H9 (cell line): ENCODE data around the gene TTC7B. TPM values are rescaled to one million over a fixed set of nuclear protein-coding genes. Genes with fewer than 3 reads are reported as not detected.
"Not testable (repeated sequence)": the region's sequence is repeated elsewhere in the genome, so short reads cannot be mapped to it uniquely, and the experiment has no call there.

ENCODE experiments used
- DNase-seq: peaks from one replicate; pipeline ENCODE4 v3.0.0-alpha.2; 2017
- H2AFZ ChIP-seq: one replicate; pipeline ENCODE4 v1.6.1; 2013; ENCODE audit warnings: mild to moderate bottlenecking, low read length, control low read depth, moderate library complexity
- H2AK5ac ChIP-seq: 2 replicates; pipeline ENCODE4 v1.6.1; 2013; ENCODE audit warnings: low read length, control low read depth, mixed read lengths; ENCODE audit not compliant: insufficient read length
- H2BK120ac ChIP-seq: one replicate; pipeline ENCODE4 v1.6.1; 2013; ENCODE audit warnings: low read depth, mild to moderate bottlenecking, low read length, control low read depth, inconsistent platforms; ENCODE audit not compliant: poor library complexity, severe bottlenecking
- H2BK12ac ChIP-seq: 2 replicates; pipeline ENCODE4 v1.6.1; 2013; ENCODE audit warnings: low read length, control low read depth, mixed read lengths, low read depth; ENCODE audit not compliant: insufficient read length
- H2BK15ac ChIP-seq: 2 replicates; pipeline ENCODE4 v1.6.1; 2013; ENCODE audit warnings: low read depth, low read length, control low read depth
- H2BK20ac ChIP-seq: one replicate; pipeline ENCODE4 v1.6.1; 2013; ENCODE audit warnings: low read depth, mild to moderate bottlenecking, low read length, control low read depth, inconsistent platforms; ENCODE audit not compliant: poor library complexity, severe bottlenecking
- H2BK5ac ChIP-seq: 2 replicates; pipeline ENCODE4 v1.6.1; 2013; ENCODE audit warnings: low read length, control low read depth, mixed read lengths; ENCODE audit not compliant: insufficient read length
- H3K14ac ChIP-seq: 2 replicates; pipeline ENCODE4 v1.6.1; 2013; ENCODE audit warnings: low read length, control low read depth; ENCODE audit not compliant: insufficient read depth
- H3K18ac ChIP-seq: 2 replicates; pipeline ENCODE4 v1.6.1; 2013; ENCODE audit warnings: low read depth, mild to moderate bottlenecking, mixed read lengths, low read length, control low read depth; ENCODE audit not compliant: insufficient read length
- H3K23ac ChIP-seq: 2 replicates; pipeline ENCODE4 v1.6.1; 2013; ENCODE audit warnings: low read length, control low read depth, mixed read lengths, low read depth; ENCODE audit not compliant: insufficient read length
- H3K23me2 ChIP-seq: 2 replicates; pipeline ENCODE4 v1.6.1; 2013; ENCODE audit warnings: low read depth, mild to moderate bottlenecking, mixed read lengths, low read length, control low read depth; ENCODE audit not compliant: insufficient read length, poor library complexity, severe bottlenecking
- H3K27ac ChIP-seq: 2 replicates; pipeline ENCODE4 v1.5.1; 2013; ENCODE audit warnings: low read length, control low read depth, mixed read lengths, low read depth; ENCODE audit not compliant: insufficient read length
- H3K27me3 ChIP-seq: 2 replicates; pipeline ENCODE4 v1.6.1; 2013; ENCODE audit warnings: low read length, control low read depth, inconsistent platforms; ENCODE audit not compliant: insufficient read depth
- H3K4ac ChIP-seq: 2 replicates; pipeline ENCODE4 v1.6.1; 2013; ENCODE audit warnings: low read depth, mild to moderate bottlenecking, control low read depth, inconsistent platforms, low read length, moderate library complexity
- H3K4me1 ChIP-seq: 2 replicates; pipeline ENCODE4 v1.6.1; 2013; ENCODE audit warnings: low read length, control low read depth, inconsistent platforms; ENCODE audit not compliant: insufficient read depth
- H3K4me2 ChIP-seq: 2 replicates; pipeline ENCODE4 v1.6.1; 2013; ENCODE audit warnings: low read length, control low read depth, mixed read lengths; ENCODE audit not compliant: insufficient read length, insufficient read depth
- H3K56ac ChIP-seq: 2 replicates; pipeline ENCODE4 v1.6.1; 2013; ENCODE audit warnings: low read depth, mild to moderate bottlenecking, mixed read lengths, low read length, control low read depth; ENCODE audit not compliant: insufficient read length
- H3K79me1 ChIP-seq: 2 replicates; pipeline ENCODE4 v1.6.1; 2013; ENCODE audit warnings: low read depth, mild to moderate bottlenecking, moderate library complexity, low read length, control low read depth, inconsistent platforms; ENCODE audit not compliant: insufficient read depth, poor library complexity, severe bottlenecking
- H3K79me2 ChIP-seq: 2 replicates; pipeline ENCODE4 v1.6.1; 2013; ENCODE audit warnings: low read length, control low read depth, inconsistent platforms; ENCODE audit not compliant: insufficient read depth
- H3K9ac ChIP-seq: 2 replicates; pipeline ENCODE4 v1.6.1; 2013; ENCODE audit warnings: low read length, control low read depth, mixed read lengths; ENCODE audit not compliant: insufficient read length; ENCODE audit errors: extremely low read depth
- H3K9me3 ChIP-seq: one replicate; pipeline ENCODE4 v1.6.1; 2013; ENCODE audit warnings: low read depth, low read length, inconsistent platforms; ENCODE audit not compliant: control insufficient read depth
- H3T11ph ChIP-seq: one replicate; pipeline ENCODE4 v1.6.1; 2013; ENCODE audit warnings: mild to moderate bottlenecking, low read length, control low read depth, inconsistent platforms
- H4K20me1 ChIP-seq: one replicate; pipeline ENCODE4 v1.6.1; 2013; ENCODE audit not compliant: control insufficient read depth, insufficient read length, insufficient read depth
- H4K5ac ChIP-seq: 2 replicates; pipeline ENCODE4 v1.6.1; 2013; ENCODE audit warnings: low read depth, mild to moderate bottlenecking, mixed read lengths, low read length, control low read depth; ENCODE audit not compliant: insufficient read length
- H4K8ac ChIP-seq: replicated peaks from 2 replicates; pipeline ENCODE4 v1.6.1; 2013; ENCODE audit warnings: low read length, control low read depth, mixed read lengths, low read depth; ENCODE audit not compliant: insufficient read length
- H4K91ac ChIP-seq: 2 replicates; pipeline ENCODE4 v1.6.1; 2013; ENCODE audit warnings: low read depth, mild to moderate bottlenecking, moderate library complexity, mixed read lengths, low read length, control low read depth; ENCODE audit not compliant: insufficient read length
- H3K27ac Mint-ChIP-seq, 3 experiments: 2 replicates in 2 of 3; 3 replicates in 1 of 3; pipeline ENCODE4 v1.8.0; 2020 to 2021; ENCODE audit warnings: mixed read lengths in 3 of 3, mild to moderate bottlenecking in 1 of 3, moderate library complexity in 1 of 3
- H3K27me3 Mint-ChIP-seq: 2 replicates; pipeline ENCODE4 v1.8.0; 2021; ENCODE audit warnings: low read depth, mild to moderate bottlenecking, moderate library complexity, mixed read lengths
- H3K36me3 Mint-ChIP-seq, 3 experiments: 2 replicates in 2 of 3; 3 replicates in 1 of 3; pipeline ENCODE4 v1.8.0; 2020 to 2021; ENCODE audit warnings: low read depth in 3 of 3, mixed read lengths in 3 of 3; ENCODE audit not compliant: insufficient read depth in 1 of 3
- H3K4me1 Mint-ChIP-seq, 2 experiments: 2 replicates each; pipeline ENCODE4 v1.8.0; 2020; ENCODE audit warnings: mixed read lengths in 2 of 2
- H3K4me3 Mint-ChIP-seq, 2 experiments: 2 replicates in 1 of 2; 3 replicates in 1 of 2; pipeline ENCODE4 v1.8.0; 2020 to 2021; ENCODE audit warnings: mild to moderate bottlenecking in 2 of 2, mixed read lengths in 2 of 2, moderate library complexity in 1 of 2
- H3K9me3 Mint-ChIP-seq, 2 experiments: 2 replicates in 1 of 2; 3 replicates in 1 of 2; pipeline ENCODE4 v1.8.0; 2020; ENCODE audit warnings: mild to moderate bottlenecking in 2 of 2, mixed read lengths in 2 of 2, moderate library complexity in 1 of 2
- WGBS: extraction: QIAGEN DNeasy Blood & Tissue Kit; methylation state at CpG from one replicate; pipeline ENCODE4 v1.1.7; 2013; ENCODE audit warnings: missing lambda C conversion rate, low lambda C conversion rate, mixed read lengths; ENCODE audit not compliant: insufficient read length; ENCODE audit errors: extremely low coverage; 5-methylcytosine and 5-hydroxymethylcytosine counted together
- total RNA-seq: library from RNA; stranded (reverse); gene quantifications from 2 replicates; pipeline ENCODE4 v1.2.1, GENCODE V29; 2021
- TF ChIP-seq, protein P1 (sequence below): fragments of 200-600 bp; sonication (generic); conservative IDR thresholded peaks from 3 replicates; pipeline ENCODE4 v1.8.0; 2021; ENCODE audit warnings: antibody characterized with exemption, mild to moderate bottlenecking

TTC7B gene
- total RNA-seq, 1 experiment from 2014 or later = 33.7 TPM

DNA sequence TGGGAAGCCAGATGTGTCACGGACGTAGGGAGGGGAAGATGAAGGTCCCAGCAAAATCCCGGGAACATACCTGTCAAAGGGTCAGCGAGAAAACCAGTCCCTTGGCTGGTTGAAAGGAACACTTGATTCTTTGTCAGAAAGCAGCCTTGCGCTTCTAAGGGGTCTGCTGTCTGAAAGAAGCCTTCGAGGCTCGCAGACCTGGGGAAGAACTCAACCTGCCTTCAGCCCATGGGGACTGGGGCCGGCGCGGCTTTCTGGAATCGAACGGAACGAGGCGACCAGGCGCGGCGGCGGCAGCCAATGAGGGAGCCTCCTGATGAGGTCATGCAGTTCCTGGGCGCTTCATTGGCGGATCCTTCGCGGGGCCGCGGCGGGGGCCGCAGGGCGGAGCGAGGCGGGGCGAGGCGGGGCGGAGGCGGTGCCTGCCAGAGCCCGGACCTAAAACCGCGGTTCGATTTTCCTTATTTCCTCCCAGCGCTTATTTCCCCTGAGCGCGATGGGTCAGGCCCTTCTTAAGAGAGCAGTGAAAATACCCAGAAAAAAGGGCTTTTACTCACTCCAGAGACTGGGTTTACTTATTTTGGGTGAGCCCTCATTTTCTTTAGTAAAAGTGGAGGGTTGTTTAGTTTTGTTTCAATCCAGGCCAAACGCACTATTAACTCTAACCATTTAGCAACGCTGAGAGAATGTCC is 11.8 kb upstream of the TTC7B start:
- no peak overlapping the region for H3K56ac ChIP-seq
- no peak overlapping the region for H3K23ac ChIP-seq
- no peaks in the 10 kb centered on the region for H3K79me1 ChIP-seq
- H2BK12ac ChIP-seq = peak overlapping the region; percentile 86
- peak overlapping the region; percentile 79 for H3K4me2 ChIP-seq
- no peak overlapping the region for H3K18ac ChIP-seq
- no peak overlapping the region for H3T11ph ChIP-seq
- H2BK120ac ChIP-seq = no peak overlapping the region
- H3K27me3 ChIP-seq = no peaks in the 10 kb centered on the region; the same call in 1 of the 2 replicates
- no peak overlapping the region for H3K27ac Mint-ChIP-seq
- H2AK5ac ChIP-seq = no peak overlapping the region
- H3K9ac ChIP-seq = no peak overlapping the region
- TF ChIP-seq, protein P1, sequence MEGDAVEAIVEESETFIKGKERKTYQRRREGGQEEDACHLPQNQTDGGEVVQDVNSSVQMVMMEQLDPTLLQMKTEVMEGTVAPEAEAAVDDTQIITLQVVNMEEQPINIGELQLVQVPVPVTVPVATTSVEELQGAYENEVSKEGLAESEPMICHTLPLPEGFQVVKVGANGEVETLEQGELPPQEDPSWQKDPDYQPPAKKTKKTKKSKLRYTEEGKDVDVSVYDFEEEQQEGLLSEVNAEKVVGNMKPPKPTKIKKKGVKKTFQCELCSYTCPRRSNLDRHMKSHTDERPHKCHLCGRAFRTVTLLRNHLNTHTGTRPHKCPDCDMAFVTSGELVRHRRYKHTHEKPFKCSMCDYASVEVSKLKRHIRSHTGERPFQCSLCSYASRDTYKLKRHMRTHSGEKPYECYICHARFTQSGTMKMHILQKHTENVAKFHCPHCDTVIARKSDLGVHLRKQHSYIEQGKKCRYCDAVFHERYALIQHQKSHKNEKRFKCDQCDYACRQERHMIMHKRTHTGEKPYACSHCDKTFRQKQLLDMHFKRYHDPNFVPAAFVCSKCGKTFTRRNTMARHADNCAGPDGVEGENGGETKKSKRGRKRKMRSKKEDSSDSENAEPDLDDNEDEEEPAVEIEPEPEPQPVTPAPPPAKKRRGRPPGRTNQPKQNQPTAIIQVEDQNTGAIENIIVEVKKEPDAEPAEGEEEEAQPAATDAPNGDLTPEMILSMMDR = no peak
- no CpG with 5 or more reads among the region's 42 CpGs for WGBS
- no peak overlapping the region for H4K91ac ChIP-seq
- H3K27me3 Mint-ChIP-seq = peaks cover 86% of the 10 kb centered on the region
- H4K20me1 ChIP-seq = no peaks in the 10 kb centered on the region
- H3K79me2 ChIP-seq = no peaks in the 10 kb centered on the region
- peak overlapping the region; percentile 98 for H2AFZ ChIP-seq
- H3K4me1 ChIP-seq = no peaks in the 10 kb centered on the region; the same call in 1 of the 2 replicates
- peaks cover 7 to 15% (median 9%) of the 10 kb centered on the region in 3 experiments for H3K36me3 Mint-ChIP-seq
- H4K5ac ChIP-seq = no peak overlapping the region
- no peak overlapping the region for H3K27ac ChIP-seq
- H3K14ac ChIP-seq = 0 out of 2 replicates have a peak overlapping the region, but pooled peaks have one; percentile 78
- peak overlapping the region; percentile 41 to 71; a peak in 4 of 5 replicates for H3K4me3 Mint-ChIP-seq
- H4K8ac ChIP-seq = no peak overlapping the region
- H3K23me2 ChIP-seq = peaks cover 4% of the 10 kb centered on the region
- H2BK5ac ChIP-seq = no peak overlapping the region
- no peak overlapping the region for H2BK15ac ChIP-seq
- H3K9me3 Mint-ChIP-seq = peaks cover 19 to 31% of the 10 kb centered on the region in 2 experiments
- DNase-seq = peak; percentile 96
- H2BK20ac ChIP-seq = no peak overlapping the region
- H3K4me1 Mint-ChIP-seq = peaks cover 2 to 7% of the 10 kb centered on the region in 2 experiments; a peak in 2 of 4 replicates
- no peaks in the 10 kb centered on the region for H3K9me3 ChIP-seq
- H3K4ac ChIP-seq = no peak overlapping the region

DNA sequence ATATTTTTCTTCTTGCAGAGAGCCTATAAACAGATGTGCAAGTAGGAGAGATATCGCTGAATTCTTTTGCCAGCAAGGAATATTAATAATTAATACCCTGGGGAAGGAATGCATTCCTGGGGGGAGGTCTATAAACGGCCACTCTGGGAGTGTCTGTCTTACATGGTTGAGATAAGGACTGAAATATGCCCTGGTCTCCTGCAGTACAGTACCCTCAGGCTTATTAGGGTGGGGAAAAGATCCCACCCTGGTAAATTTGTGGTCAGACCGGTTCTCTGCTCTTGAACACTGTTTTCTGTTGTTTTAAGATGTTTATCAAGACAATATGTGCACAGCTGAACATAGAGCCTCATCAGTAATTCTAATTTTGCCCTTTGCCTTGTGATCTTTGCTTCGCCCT is 7.3 kb upstream of the TTC7B start:
- H3K4me3 Mint-ChIP-seq, H3K79me2 ChIP-seq, H3K14ac ChIP-seq, H3K23ac ChIP-seq, H3K27ac ChIP-seq, H3K23me2 ChIP-seq, H2BK12ac ChIP-seq, H2AFZ ChIP-seq, H3K4ac ChIP-seq, H3K79me1 ChIP-seq, H2AK5ac ChIP-seq, H4K8ac ChIP-seq, H3K9me3 ChIP-seq, H4K5ac ChIP-seq, H3K4me1 ChIP-seq, H4K20me1 ChIP-seq, H4K91ac ChIP-seq, H2BK5ac ChIP-seq, H2BK15ac ChIP-seq, H3K9ac ChIP-seq, H3K4me2 ChIP-seq, H3K18ac ChIP-seq, H3T11ph ChIP-seq, H3K27ac Mint-ChIP-seq, H3K27me3 ChIP-seq, H3K56ac ChIP-seq, H2BK120ac ChIP-seq, H2BK20ac ChIP-seq, H3K4me1 Mint-ChIP-seq, DNase-seq: not testable (repeated sequence)
- Mint-ChIP-seq H3K36me3 (peaks cover 7 to 15% (median 9%) of the 10 kb centered on the region in 3 experiments), H3K27me3 (peaks cover 55% of the 10 kb centered on the region), H3K9me3 (peaks cover 30 to 45% of the 10 kb centered on the region in 2 experiments)
- no CpG with 5 or more reads among the region's 4 CpGs for WGBS
